Activated CD4-positive, alpha-beta T cell treated with anti-CD3 and anti-CD28 coated beads, Interleukin-2, amount 10 ng/mL, durations not matched to agents 24 days and 14 days (primary cell): ENCODE data around the gene PPP3CA. TPM values are rescaled to one million over a fixed set of nuclear protein-coding genes. Genes with fewer than 3 reads are reported as not detected.

Experiments used
- DNase-seq: peaks from one replicate; pipeline ENCODE4 v3.0.0; 2022
- H3K27ac Mint-ChIP-seq: one replicate; pipeline ENCODE4 v1.8.0; 2022; ENCODE audit warnings: mild to moderate bottlenecking, mixed read lengths
- H3K27me3 Mint-ChIP-seq: one replicate; pipeline ENCODE4 v1.8.0; 2022; ENCODE audit warnings: mixed read lengths
- H3K36me3 Mint-ChIP-seq: one replicate; pipeline ENCODE4 v1.8.0; 2022; ENCODE audit warnings: low read depth, mild to moderate bottlenecking, mixed read lengths
- H3K4me1 Mint-ChIP-seq: one replicate; pipeline ENCODE4 v1.8.0; 2021; ENCODE audit warnings: mixed read lengths
- H3K4me3 Mint-ChIP-seq: one replicate; pipeline ENCODE4 v1.8.0; 2022; ENCODE audit warnings: mild to moderate bottlenecking, moderate library complexity, mixed read lengths
- H3K9me3 Mint-ChIP-seq: one replicate; pipeline ENCODE4 v1.8.0; 2021; ENCODE audit warnings: mixed read lengths
- intact Hi-C: fragments of 100-400 bp; cut with micrococcal nuclease; formaldehyde crosslinking; loops from one replicate; pipeline ENCODE4 v1.15.1; 2023
- total RNA-seq: library from RNA; stranded (reverse); gene quantifications from 2 replicates; pipeline ENCODE4 v1.2.3, GENCODE V29; 2022

The PPP3CA gene
- total RNA-seq, result 6.3 and 7.1 TPM in 2 replicates

GRCh38 chr4:101347267-101347556, at the start of gene PPP3CA:
PPP3CA (minus strand) TSS chr4:101347526.
- Mint-ChIP-seq H3K4me3 (peak within 1 kb of the TSS; percentile 97), H3K9me3 (no peaks in the 10 kb centered on the region), H3K27ac (peak within 1 kb of the TSS; percentile 91), H3K27me3 (peaks cover 64% of the 10 kb centered on the region), H3K4me1 (peaks cover 27% of the 10 kb centered on the region), H3K36me3 (peaks cover 6% of the 10 kb centered on the region)
- DNase-seq, result no peak
- intact Hi-C loops, result loop anchor here (1.0 to 10.0 kb wide), 11 partner anchors 19 to 1495 kb away; partner anchors contain the start of gene SLC39A8

GRCh38 chr4:101393256-101393655, 45.9 kb upstream of the PPP3CA start:
- Mint-ChIP-seq H3K4me1 (no peaks in the 10 kb centered on the region), H3K27me3 (peaks cover 26% of the 10 kb centered on the region), H3K27ac (no peak overlapping the region), H3K4me3 (no peak overlapping the region), H3K36me3 (no peaks in the 10 kb centered on the region), H3K9me3 (peaks cover 9% of the 10 kb centered on the region)
- intact Hi-C loops, result no loop called here
- no peak for DNase-seq

- Mint-ChIP-seq H3K27ac (no peak overlapping the region), H3K9me3 (peaks cover 14% of the 10 kb centered on the region), H3K36me3 (no peaks in the 10 kb centered on the region), H3K27me3 (peaks cover 53% of the 10 kb centered on the region), H3K4me1 (no peaks in the 10 kb centered on the region), H3K4me3 (no peak overlapping the region)
- DNase-seq, result no peak
- intact Hi-C loops, result no loop called here
These were observed 23.4 kb upstream of the PPP3CA start for GRCh38 chr4:101370663-101371210.

GRCh38 chr4:101367201-101367600, 19.9 kb upstream of the PPP3CA start:
- H3K27me3 Mint-ChIP-seq, result peaks cover 31% of the 10 kb centered on the region
- no peaks in the 10 kb centered on the region for H3K4me1 Mint-ChIP-seq
- intact Hi-C loops, result no loop called here
- H3K36me3 Mint-ChIP-seq, result no peaks in the 10 kb centered on the region
- no peak overlapping the region for H3K4me3 Mint-ChIP-seq
- no peak for DNase-seq
- H3K27ac Mint-ChIP-seq, result no peak overlapping the region
- H3K9me3 Mint-ChIP-seq, result peaks cover 8% of the 10 kb centered on the region

GRCh38 chr4:101366331-101366730, 19.0 kb upstream of the PPP3CA start:
- H3K4me1 Mint-ChIP-seq, result no peaks in the 10 kb centered on the region
- H3K4me3 Mint-ChIP-seq, result no peak overlapping the region
- no peaks in the 10 kb centered on the region for H3K36me3 Mint-ChIP-seq
- peaks cover 3% of the 10 kb centered on the region for H3K9me3 Mint-ChIP-seq
- intact Hi-C loops, result no loop called here
- H3K27me3 Mint-ChIP-seq, result peaks cover 29% of the 10 kb centered on the region
- no peak overlapping the region for H3K27ac Mint-ChIP-seq
- DNase-seq, result no peak

- Mint-ChIP-seq H3K4me3 (no peak overlapping the region), H3K27ac (no peak overlapping the region), H3K27me3 (peaks cover 52% of the 10 kb centered on the region), H3K36me3 (no peaks in the 10 kb centered on the region), H3K9me3 (no peaks in the 10 kb centered on the region), H3K4me1 (no peaks in the 10 kb centered on the region)
- intact Hi-C loops, result no loop called here
- DNase-seq, result no peak
These were observed 10.4 kb upstream of the PPP3CA start for GRCh38 chr4:101357751-101358150.

- Mint-ChIP-seq H3K4me1 (no peaks in the 10 kb centered on the region), H3K4me3 (no peak overlapping the region), H3K9me3 (no peaks in the 10 kb centered on the region), H3K36me3 (no peaks in the 10 kb centered on the region), H3K27ac (no peak overlapping the region), H3K27me3 (peaks cover 51% of the 10 kb centered on the region)
- intact Hi-C loops, result no loop called here
- no peak for DNase-seq
These were observed 9.6 kb upstream of the PPP3CA start for GRCh38 chr4:101356928-101357327.

- no peaks in the 10 kb centered on the region for H3K4me1 Mint-ChIP-seq
- DNase-seq, result no peak
- H3K27me3 Mint-ChIP-seq, result peaks cover 55% of the 10 kb centered on the region
- H3K36me3 Mint-ChIP-seq, result no peaks in the 10 kb centered on the region
- H3K27ac Mint-ChIP-seq, result no peak overlapping the region
- no peaks in the 10 kb centered on the region for H3K9me3 Mint-ChIP-seq
- no peak overlapping the region for H3K4me3 Mint-ChIP-seq
- intact Hi-C loops, result no loop called here
These were observed 8.7 kb upstream of the PPP3CA start for GRCh38 chr4:101355767-101356702.

GRCh38 chr4:101355246-101355645, 7.9 kb upstream of the PPP3CA start:
- intact Hi-C loops, result no loop called here
- Mint-ChIP-seq H3K27ac (no peak overlapping the region), H3K4me1 (no peaks in the 10 kb centered on the region), H3K27me3 (peaks cover 60% of the 10 kb centered on the region), H3K9me3 (no peaks in the 10 kb centered on the region), H3K36me3 (no peaks in the 10 kb centered on the region), H3K4me3 (no peak overlapping the region)
- DNase-seq, result no peak

- H3K4me1 Mint-ChIP-seq, result peaks cover 23% of the 10 kb centered on the region
- H3K9me3 Mint-ChIP-seq, result no peaks in the 10 kb centered on the region
- intact Hi-C loops, result loop anchor here (2.0 to 10.0 kb wide), 6 partner anchors 53 to 1497 kb away; partner anchors contain the start of gene NFKB1
- DNase-seq, result no peak
- H3K27ac Mint-ChIP-seq, result no peak overlapping the region
- H3K4me3 Mint-ChIP-seq, result no peak overlapping the region
- H3K36me3 Mint-ChIP-seq, result peaks cover 3% of the 10 kb centered on the region
- H3K27me3 Mint-ChIP-seq, result peaks cover 62% of the 10 kb centered on the region
These were observed 2.4 kb upstream of the PPP3CA start for GRCh38 chr4:101349801-101350064.

- Mint-ChIP-seq H3K9me3 (no peaks in the 10 kb centered on the region), H3K36me3 (peaks cover 4% of the 10 kb centered on the region), H3K4me1 (peaks cover 24% of the 10 kb centered on the region), H3K27me3 (peaks cover 62% of the 10 kb centered on the region), H3K27ac (no peak overlapping the region), H3K4me3 (peak overlapping the region; percentile 97)
- no peak for DNase-seq
- intact Hi-C loops, result loop anchor here (1.0 to 10.0 kb wide), 7 partner anchors 53 to 1497 kb away; partner anchors contain the start of gene NFKB1
These were observed 1.9 kb upstream of the PPP3CA start for GRCh38 chr4:101348995-101349800.

GRCh38 chr4:101348367-101348827, 1.1 kb upstream of the PPP3CA start:
- intact Hi-C loops, result loop anchor here (1.0 to 10.0 kb wide), 7 partner anchors 54 to 1496 kb away; partner anchors contain the start of gene NFKB1
- peaks cover 27% of the 10 kb centered on the region for H3K4me1 Mint-ChIP-seq
- no peaks in the 10 kb centered on the region for H3K9me3 Mint-ChIP-seq
- H3K4me3 Mint-ChIP-seq, result peak overlapping the region; percentile 97
- peaks cover 60% of the 10 kb centered on the region for H3K27me3 Mint-ChIP-seq
- peaks cover 6% of the 10 kb centered on the region for H3K36me3 Mint-ChIP-seq
- H3K27ac Mint-ChIP-seq, result peak overlapping the region; percentile 91
- DNase-seq, result no peak

GRCh38 chr4:101347557-101348366, 436 bp upstream of the PPP3CA start:
- intact Hi-C loops, result loop anchor here (1.0 to 10.0 kb wide), 14 partner anchors 19 to 1495 kb away; partner anchors contain the start of genes NFKB1 and SLC39A8
- Mint-ChIP-seq H3K4me1 (peaks cover 27% of the 10 kb centered on the region), H3K27me3 (peaks cover 62% of the 10 kb centered on the region), H3K27ac (peak overlapping the region; percentile 91), H3K9me3 (no peaks in the 10 kb centered on the region), H3K4me3 (peak overlapping the region; percentile 97), H3K36me3 (peaks cover 6% of the 10 kb centered on the region)
- peak; percentile 99 for DNase-seq
